DOHH2 (cell line): ENCODE data around the gene OR8J3.
"Not testable (repeated sequence)": the region's sequence is repeated elsewhere in the genome, so short reads cannot be mapped to it uniquely, and the experiment has no call there.

Experiments
- H3F3A ChIP-seq: fragments of 200-600 bp; sonication (generic), shearing (Covaris generic); 2 replicates; pipeline ENCODE4 v1.6.0; 2016; ENCODE audit warnings: antibody characterized with exemption, mild to moderate bottlenecking; ENCODE audit not compliant: control insufficient read depth, insufficient read depth
- H3K27ac ChIP-seq: fragments of 200-600 bp; sonication (generic); 2 replicates; pipeline ENCODE4 v1.5.1; 2014; ENCODE audit warnings: low read depth, mild to moderate bottlenecking, low read length, moderate library complexity
- H3K27me3 ChIP-seq: fragments of 200-600 bp; sonication (generic); 2 replicates; pipeline ENCODE4 v1.6.1; 2014; ENCODE audit warnings: mild to moderate bottlenecking, low read length, mixed read lengths; ENCODE audit not compliant: control insufficient read depth
- H3K36me3 ChIP-seq: fragments of 200-600 bp; sonication (generic); 2 replicates; pipeline ENCODE4 v1.6.1; 2014; ENCODE audit warnings: mild to moderate bottlenecking, low read length, moderate library complexity, mixed read lengths; ENCODE audit not compliant: control insufficient read depth
- H3K4me1 ChIP-seq: fragments of 200-600 bp; sonication (generic); 2 replicates; pipeline ENCODE4 v1.6.1; 2014; ENCODE audit warnings: mild to moderate bottlenecking, low read length, mixed read lengths; ENCODE audit not compliant: control insufficient read depth
- H3K4me2 ChIP-seq: fragments of 200-600 bp; sonication (generic); 2 replicates; pipeline ENCODE4 v1.6.0; 2014; ENCODE audit warnings: mild to moderate bottlenecking, low read length, moderate library complexity
- H3K4me3 ChIP-seq: fragments of 200-600 bp; sonication (generic); 2 replicates; pipeline ENCODE4 v1.5.1; 2014; ENCODE audit warnings: mild to moderate bottlenecking, low read length, mixed read lengths
- H3K79me2 ChIP-seq: fragments of 200-600 bp; sonication (generic); 2 replicates; pipeline ENCODE4 v1.6.1; 2014; ENCODE audit warnings: mild to moderate bottlenecking, low read length, mixed read lengths; ENCODE audit not compliant: control insufficient read depth
- H3K9me2 ChIP-seq: fragments of 200-600 bp; sonication (generic); replicated peaks from 2 replicates; pipeline ENCODE4 v1.6.1; 2014; ENCODE audit warnings: mild to moderate bottlenecking, low read length, mixed read lengths; ENCODE audit not compliant: control insufficient read depth
- H3K9me3 ChIP-seq: fragments of 200-600 bp; sonication (generic); 2 replicates; pipeline ENCODE4 v1.6.1; 2014; ENCODE audit warnings: antibody characterized with exemption, low read length, mixed read lengths; ENCODE audit not compliant: control insufficient read depth, insufficient read depth
- H4K20me1 ChIP-seq: fragments of 200-600 bp; sonication (generic); 2 replicates; pipeline ENCODE4 v1.6.0; 2014; ENCODE audit warnings: low read depth, mild to moderate bottlenecking, antibody characterized with exemption, low read length, moderate library complexity; ENCODE audit not compliant: control insufficient read depth, insufficient read depth
- EZH2phosphoT487 ChIP-seq: fragments of 200-600 bp; sonication (generic); IDR thresholded peaks from 2 replicates; pipeline ENCODE4 v1.6.1; 2017; ENCODE audit warnings: borderline replicate concordance, mild to moderate bottlenecking, antibody characterized with exemption, low read length, moderate library complexity, mixed read lengths
- TF ChIP-seq, protein P1 (sequence below): fragments of 200-600 bp; sonication (generic); IDR thresholded peaks from one replicate; pipeline ENCODE4 v1.5.1; 2014; ENCODE audit warnings: antibody characterized with exemption, mild to moderate bottlenecking, low read depth, low read length; ENCODE audit not compliant: poor library complexity, severe bottlenecking

Gene OR8J3

DNA sequence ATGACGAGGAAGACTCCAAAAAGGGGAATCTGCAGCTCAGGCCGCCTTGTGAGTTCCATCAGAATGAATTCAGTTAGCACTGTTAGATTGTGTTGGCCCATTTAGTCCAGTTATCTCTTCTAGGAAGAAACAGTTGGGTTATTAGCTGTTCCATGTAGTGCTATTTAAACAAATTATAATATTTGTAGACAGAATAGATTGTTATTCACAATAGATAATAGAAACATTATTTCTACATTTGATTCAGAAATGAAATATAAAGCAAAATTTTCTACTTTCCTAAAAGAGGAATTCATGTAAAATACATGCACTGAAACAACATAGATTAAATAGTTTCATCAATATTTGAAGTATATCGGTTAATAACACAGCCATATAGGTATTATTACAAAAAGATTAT is 20.2 kb upstream of the OR8J3 start, which contains the start of gene OR8K5:
TSS of gene OR8K5 (minus strand) at position 101 of the 400 bp plus-strand sequence. CDS start at position 101, 0 bp downstream.
- no peaks in the 10 kb centered on the region for H3K9me2 ChIP-seq
- no peaks in the 10 kb centered on the region for H3K27me3 ChIP-seq
- TF ChIP-seq, protein P1, sequence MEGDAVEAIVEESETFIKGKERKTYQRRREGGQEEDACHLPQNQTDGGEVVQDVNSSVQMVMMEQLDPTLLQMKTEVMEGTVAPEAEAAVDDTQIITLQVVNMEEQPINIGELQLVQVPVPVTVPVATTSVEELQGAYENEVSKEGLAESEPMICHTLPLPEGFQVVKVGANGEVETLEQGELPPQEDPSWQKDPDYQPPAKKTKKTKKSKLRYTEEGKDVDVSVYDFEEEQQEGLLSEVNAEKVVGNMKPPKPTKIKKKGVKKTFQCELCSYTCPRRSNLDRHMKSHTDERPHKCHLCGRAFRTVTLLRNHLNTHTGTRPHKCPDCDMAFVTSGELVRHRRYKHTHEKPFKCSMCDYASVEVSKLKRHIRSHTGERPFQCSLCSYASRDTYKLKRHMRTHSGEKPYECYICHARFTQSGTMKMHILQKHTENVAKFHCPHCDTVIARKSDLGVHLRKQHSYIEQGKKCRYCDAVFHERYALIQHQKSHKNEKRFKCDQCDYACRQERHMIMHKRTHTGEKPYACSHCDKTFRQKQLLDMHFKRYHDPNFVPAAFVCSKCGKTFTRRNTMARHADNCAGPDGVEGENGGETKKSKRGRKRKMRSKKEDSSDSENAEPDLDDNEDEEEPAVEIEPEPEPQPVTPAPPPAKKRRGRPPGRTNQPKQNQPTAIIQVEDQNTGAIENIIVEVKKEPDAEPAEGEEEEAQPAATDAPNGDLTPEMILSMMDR = no peak
- TF ChIP-seq EZH2phosphoT487 = no peak
- no peaks in the 10 kb centered on the region for H3F3A ChIP-seq
- H3K36me3 ChIP-seq = no peaks in the 10 kb centered on the region
- H3K4me2 ChIP-seq = no peak within 1 kb of the TSS
- H3K4me1 ChIP-seq = no peaks in the 10 kb centered on the region
- H3K4me3 ChIP-seq = no peak within 1 kb of the TSS
- no peaks in the 10 kb centered on the region for H3K9me3 ChIP-seq
- no peak within 1 kb of the TSS for H3K27ac ChIP-seq
- H4K20me1 ChIP-seq = no peaks in the 10 kb centered on the region
- H3K79me2 ChIP-seq = no peaks in the 10 kb centered on the region

DNA sequence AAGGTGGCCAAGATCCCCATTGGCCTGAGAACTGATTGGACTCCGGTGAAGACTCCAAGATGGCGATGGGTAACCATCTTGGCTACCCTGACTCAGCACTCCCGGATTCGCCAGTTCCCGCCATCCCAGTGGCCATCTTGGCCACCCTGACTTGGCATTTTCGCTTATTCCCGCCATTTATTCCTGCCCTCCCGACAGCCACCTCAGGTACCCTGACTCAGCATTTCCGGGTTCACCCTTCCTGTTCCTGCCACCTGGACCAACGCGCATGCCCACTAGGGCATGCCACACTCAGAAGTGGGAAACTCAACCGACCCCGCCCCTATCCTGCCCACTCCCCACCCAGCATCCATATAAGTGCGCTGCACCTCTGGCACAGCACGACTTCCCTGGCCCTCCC is 12.3 kb upstream of the OR8J3 start:
- Histone ChIP-seq H4K20me1 (no peaks in the 10 kb centered on the region), H3K27ac (no peak overlapping the region), H3K79me2 (no peaks in the 10 kb centered on the region), H3K4me1 (no peaks in the 10 kb centered on the region), H3F3A (no peaks in the 10 kb centered on the region), H3K4me3 (no peak overlapping the region), H3K9me2 (no peaks in the 10 kb centered on the region), H3K4me2 (no peak overlapping the region), H3K9me3 (peaks cover 10% of the 10 kb centered on the region; the same call in 1 of the 2 replicates), H3K36me3 (no peaks in the 10 kb centered on the region), H3K27me3 (no peaks in the 10 kb centered on the region)
- TF ChIP-seq, protein P1 = no peak
- TF ChIP-seq EZH2phosphoT487 = no peak

DNA sequence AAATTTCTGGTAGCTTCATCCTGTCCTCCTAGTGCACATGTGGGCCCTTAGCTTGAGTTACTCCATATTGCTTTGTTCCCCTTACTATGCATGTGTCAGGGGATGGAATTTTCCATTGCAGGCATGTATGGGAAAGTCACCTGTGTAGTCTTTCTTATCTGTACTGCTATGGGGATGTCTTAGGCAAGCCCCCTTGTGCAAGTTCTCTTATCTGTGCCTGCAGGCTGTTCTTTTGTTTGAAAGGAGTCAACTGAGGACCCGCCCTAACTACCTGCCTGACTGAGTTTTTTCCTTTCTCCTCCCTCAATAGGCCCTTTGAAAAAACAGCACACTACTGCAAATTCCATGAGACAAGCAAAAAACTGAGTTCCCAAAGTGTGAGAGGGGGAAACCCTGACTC is 11.4 kb upstream of the OR8J3 start:
- Histone ChIP-seq H3K27ac (no peak overlapping the region), H3K36me3 (no peaks in the 10 kb centered on the region), H3K9me2 (no peaks in the 10 kb centered on the region), H3K79me2 (no peaks in the 10 kb centered on the region), H3K4me2 (no peak overlapping the region), H3K9me3 (peaks cover 10% of the 10 kb centered on the region; the same call in 1 of the 2 replicates), H3K27me3 (no peaks in the 10 kb centered on the region), H3K4me1 (no peaks in the 10 kb centered on the region), H4K20me1 (no peaks in the 10 kb centered on the region), H3F3A (no peaks in the 10 kb centered on the region), H3K4me3 (no peak overlapping the region)
- no peak for TF ChIP-seq EZH2phosphoT487
- TF ChIP-seq, protein P1 = no peak

DNA sequence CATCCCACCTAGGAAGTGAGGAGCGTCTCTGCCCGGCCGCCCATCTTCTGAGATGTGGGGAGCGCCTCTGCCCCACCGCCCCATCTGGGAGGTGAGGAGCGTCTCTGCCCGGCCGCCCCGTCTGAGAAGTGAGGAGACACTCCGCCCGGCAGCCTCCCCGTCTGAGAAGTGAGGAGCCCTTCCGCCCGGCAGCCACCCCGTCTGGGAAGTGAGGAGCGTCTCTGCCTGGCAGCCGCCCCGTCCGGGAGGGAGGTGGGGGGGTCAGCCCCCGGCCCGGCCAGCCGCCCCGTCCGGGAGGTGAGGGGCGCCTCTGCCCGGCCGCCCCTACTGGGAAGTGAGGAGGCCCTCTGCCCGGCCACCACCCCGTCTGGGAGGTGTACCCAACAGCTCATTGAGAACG is 3.7 kb upstream of the OR8J3 start:
- H3K27me3 ChIP-seq, H3K4me2 ChIP-seq, H3F3A ChIP-seq, H3K9me2 ChIP-seq, H3K4me3 ChIP-seq, H3K79me2 ChIP-seq, H3K27ac ChIP-seq, H3K4me1 ChIP-seq, H3K36me3 ChIP-seq, H4K20me1 ChIP-seq, H3K9me3 ChIP-seq: not testable (repeated sequence)
